GM23338 (cell line): ENCODE data around the gene UBAC2. TPM values are rescaled to one million over a fixed set of nuclear protein-coding genes. Genes with fewer than 3 reads are reported as not detected.

Experiments
- ATAC-seq: fragments of 200-7000 bp; cut with Tn5 transposase; 3 replicates; pipeline ENCODE4 v1.9.1; 2020
- DNase-seq: peaks from one replicate; pipeline ENCODE4 v3.0.0-alpha.2; 2015; ENCODE audit warnings: low spot score
- H2AFZ ChIP-seq: fragments of 200-600 bp; sonication (generic); 2 replicates; pipeline ENCODE4 v1.8.0; 2016; ENCODE audit warnings: antibody characterized with exemption, mild to moderate bottlenecking, moderate library complexity
- H3F3A ChIP-seq: fragments of 200-600 bp; sonication (generic); replicated peaks from 2 replicates; pipeline ENCODE4 v1.8.0; 2017; ENCODE audit warnings: antibody characterized with exemption, mixed run types, low read depth
- H3K27ac ChIP-seq: fragments of 200-600 bp; sonication (generic); 2 replicates; pipeline ENCODE4 v1.6.1; 2016; ENCODE audit warnings: low read depth
- H3K27me3 ChIP-seq: fragments of 200-600 bp; sonication (generic); 2 replicates; pipeline ENCODE4 v1.8.0; 2016; ENCODE audit warnings: mild to moderate bottlenecking, mixed run types, moderate library complexity; ENCODE audit not compliant: insufficient read depth
- H3K36me3 ChIP-seq: fragments of 200-600 bp; sonication (generic); 2 replicates; pipeline ENCODE4 v1.8.0; 2016; ENCODE audit warnings: mild to moderate bottlenecking; ENCODE audit not compliant: insufficient read depth
- H3K4me1 ChIP-seq: fragments of 200-600 bp; sonication (generic); 2 replicates; pipeline ENCODE4 v1.8.0; 2016; ENCODE audit warnings: mild to moderate bottlenecking, moderate library complexity; ENCODE audit not compliant: insufficient read depth
- H3K4me2 ChIP-seq: fragments of 200-600 bp; sonication (generic); 2 replicates; pipeline ENCODE4 v1.7.1; 2017; ENCODE audit warnings: mixed run types
- H3K4me3 ChIP-seq: fragments of 200-600 bp; sonication (generic); 2 replicates; pipeline ENCODE4 v1.6.1; 2016; ENCODE audit warnings: mixed run types
- H3K79me2 ChIP-seq: fragments of 200-600 bp; sonication (generic); replicated peaks from 2 replicates; pipeline ENCODE4 v1.8.0; 2017; ENCODE audit warnings: mild to moderate bottlenecking; ENCODE audit not compliant: insufficient read depth
- H3K9me2 ChIP-seq: fragments of 200-600 bp; sonication (generic); 2 replicates; pipeline ENCODE4 v1.8.0; 2017; ENCODE audit not compliant: insufficient read depth
- H4K20me1 ChIP-seq: fragments of 200-600 bp; sonication (generic); replicated peaks from 2 replicates; pipeline ENCODE4 v1.8.0; 2017; ENCODE audit warnings: mild to moderate bottlenecking; ENCODE audit not compliant: insufficient read depth
- H3K27ac Mint-ChIP-seq: 2 replicates; pipeline ENCODE4 v1.8.0; 2020; ENCODE audit warnings: inconsistent platforms, mild to moderate bottlenecking, moderate library complexity, mixed read lengths
- H3K27me3 Mint-ChIP-seq: 3 replicates; pipeline ENCODE4 v1.8.0; 2022; ENCODE audit warnings: low read depth, mild to moderate bottlenecking, moderate library complexity, mixed read lengths, inconsistent platforms; ENCODE audit not compliant: insufficient read depth, poor library complexity
- H3K36me3 Mint-ChIP-seq: 3 replicates; pipeline ENCODE4 v1.8.0; 2021; ENCODE audit warnings: low read depth, mild to moderate bottlenecking, inconsistent platforms, moderate library complexity, mixed read lengths
- H3K4me1 Mint-ChIP-seq: 3 replicates; pipeline ENCODE4 v1.8.0; 2020; ENCODE audit warnings: mild to moderate bottlenecking, inconsistent platforms, mixed read lengths
- H3K4me3 Mint-ChIP-seq: 3 replicates; pipeline ENCODE4 v1.8.0; 2021; ENCODE audit warnings: moderate library complexity, mild to moderate bottlenecking, inconsistent platforms, mixed read lengths
- H3K9me3 Mint-ChIP-seq: 3 replicates; pipeline ENCODE4 v1.8.0; 2020; ENCODE audit warnings: moderate library complexity, mild to moderate bottlenecking, inconsistent platforms, mixed read lengths
- CREB1 ChIP-seq: fragments of 250-450 bp; sonication (Bioruptor Pico); IDR thresholded peaks from 2 replicates; pipeline ENCODE4 v1.5.0; 2020; ENCODE audit warnings: low read depth, mild to moderate bottlenecking, moderate library complexity
- CTCF ChIP-seq, 2 experiments: fragments of 200-600 bp in 1 of 2; sonication (generic) in 1 of 2; conservative IDR thresholded peaks; 2 replicates each; pipeline versions ENCODE4 v1.5.1 to v1.6.1; 2016 to 2017; ENCODE audit warnings: antibody characterized with exemption in 2 of 2, low read depth in 2 of 2, mild to moderate bottlenecking in 2 of 2, moderate library complexity in 1 of 2
- EZH2 ChIP-seq: fragments of 200-600 bp; sonication (generic); IDR thresholded peaks from one replicate; pipeline ENCODE4 v1.8.0; 2017; ENCODE audit warnings: antibody characterized with exemption, mild to moderate bottlenecking, low read depth; ENCODE audit not compliant: unreplicated experiment
- EZH2phosphoT487 ChIP-seq: fragments of 200-600 bp; sonication (generic); IDR thresholded peaks from one replicate; pipeline ENCODE4 v1.8.1; 2018; ENCODE audit warnings: antibody characterized with exemption; ENCODE audit not compliant: unreplicated experiment
- JUNB ChIP-seq: IDR thresholded peaks from one replicate; pipeline ENCODE4 v1.6.1; 2016; ENCODE audit warnings: antibody characterized with exemption; ENCODE audit not compliant: unreplicated experiment
- NANOG ChIP-seq: IDR thresholded peaks from 2 replicates; pipeline ENCODE4 v1.6.1; 2016; ENCODE audit warnings: antibody characterized with exemption, borderline replicate concordance
- POLR2AphosphoS5 ChIP-seq: IDR thresholded peaks from 2 replicates; pipeline ENCODE4 v1.6.1; 2016; ENCODE audit warnings: antibody characterized with exemption, low read depth
- STAT1 ChIP-seq: IDR thresholded peaks from one replicate; pipeline ENCODE4 v1.6.1; 2016; ENCODE audit warnings: antibody characterized with exemption; ENCODE audit not compliant: unreplicated experiment
- ZNF114 ChIP-seq: fragments of 250-450 bp; sonication (Bioruptor Pico); IDR thresholded peaks from 2 replicates; pipeline ENCODE4 v1.5.0; 2020; ENCODE audit warnings: mild to moderate bottlenecking, moderate library complexity
- ZNF331 ChIP-seq: fragments of 250-450 bp; sonication (Bioruptor Pico); IDR thresholded peaks from 2 replicates; pipeline ENCODE4 v1.5.0; 2020; ENCODE audit warnings: low read depth, mild to moderate bottlenecking, moderate library complexity
- polyA plus RNA-seq: library from polyadenylated mRNA; unstranded; fragments of >200 nt; fragmentation: Nextera tagmentation; extraction: Ambion mirVana; gene quantifications from 2 replicates; pipeline ENCODE4 v1.2.1, GENCODE V29; 2016
- total RNA-seq: library from RNA; depleted of rRNA; stranded (reverse); fragments of >200 nt; shearing (Covaris generic); gene quantifications from 2 replicates; pipeline ENCODE4 v1.2.3, GENCODE V29; 2014
- TF ChIP-seq, protein P1 (sequence below): IDR thresholded peaks from 2 replicates; pipeline ENCODE4 v1.6.1; 2016; ENCODE audit warnings: antibody characterized with exemption

Gene UBAC2
- total and polyA plus RNA-seq, 2 experiments from 2014 or later, result 37.9 to 76.9 TPM

- ATAC-seq (no peak), DNase-seq (no peak)
- H3K4me1 ChIP-seq, result peaks cover 8% of the 10 kb centered on the region; the same call in 1 of the 2 replicates
- H3K27ac ChIP-seq, result no peak overlapping the region
- H3K4me3 ChIP-seq, result no peak overlapping the region
- Mint-ChIP-seq H3K27me3 (peaks cover 9% of the 10 kb centered on the region), H3K4me3 (no peak overlapping the region), H3K27ac (no peak overlapping the region), H3K36me3 (no peaks in the 10 kb centered on the region; the same call in 2 of the 3 replicates), H3K9me3 (no peaks in the 10 kb centered on the region; the same call in 2 of the 3 replicates), H3K4me1 (peaks cover 12% of the 10 kb centered on the region)
- no peaks in the 10 kb centered on the region for H3K36me3 ChIP-seq
- no peaks in the 10 kb centered on the region for H3K79me2 ChIP-seq
- no peak for TF ChIP-seq ZNF331
- no peak for TF ChIP-seq CTCF (conservative IDR thresholded peaks at IDR 0.05; ENCODE audit: low read depth in 2 of 2)
- TF ChIP-seq POLR2AphosphoS5, result no peak
- no peak for TF ChIP-seq STAT1
- TF ChIP-seq, protein P1, sequence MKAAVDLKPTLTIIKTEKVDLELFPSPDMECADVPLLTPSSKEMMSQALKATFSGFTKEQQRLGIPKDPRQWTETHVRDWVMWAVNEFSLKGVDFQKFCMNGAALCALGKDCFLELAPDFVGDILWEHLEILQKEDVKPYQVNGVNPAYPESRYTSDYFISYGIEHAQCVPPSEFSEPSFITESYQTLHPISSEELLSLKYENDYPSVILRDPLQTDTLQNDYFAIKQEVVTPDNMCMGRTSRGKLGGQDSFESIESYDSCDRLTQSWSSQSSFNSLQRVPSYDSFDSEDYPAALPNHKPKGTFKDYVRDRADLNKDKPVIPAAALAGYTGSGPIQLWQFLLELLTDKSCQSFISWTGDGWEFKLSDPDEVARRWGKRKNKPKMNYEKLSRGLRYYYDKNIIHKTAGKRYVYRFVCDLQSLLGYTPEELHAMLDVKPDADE, result no peak
- TF ChIP-seq EZH2, result no peak
- TF ChIP-seq JUNB, result no peak
- TF ChIP-seq NANOG, result no peak
- H3K9me2 ChIP-seq, result no peaks in the 10 kb centered on the region
- H3F3A ChIP-seq, result no peaks in the 10 kb centered on the region
- no peak overlapping the region for H3K4me2 ChIP-seq
- H3K27me3 ChIP-seq, result no peaks in the 10 kb centered on the region
- no peaks in the 10 kb centered on the region for H4K20me1 ChIP-seq
- H2AFZ ChIP-seq, result peak overlapping the region; percentile 18; the same call in 1 of the 2 replicates
Measured at GRCh38 chr13:99422586-99423220, 222.0 kb downstream of the UBAC2 start.

- no peak for DNase-seq
- Mint-ChIP-seq H3K4me3 (no peak overlapping the region; the same call in 2 of the 3 replicates), H3K4me1 (peaks cover 7% of the 10 kb centered on the region; the same call in 2 of the 3 replicates), H3K27ac (no peak overlapping the region), H3K27me3 (peaks cover 7% of the 10 kb centered on the region), H3K9me3 (no peaks in the 10 kb centered on the region; the same call in 2 of the 3 replicates), H3K36me3 (no peaks in the 10 kb centered on the region; the same call in 2 of the 3 replicates)
- Histone ChIP-seq H3K4me2 (no peak overlapping the region), H3K36me3 (no peaks in the 10 kb centered on the region), H4K20me1 (no peaks in the 10 kb centered on the region), H3K9me2 (no peaks in the 10 kb centered on the region), H2AFZ (peak overlapping the region; percentile 72), H3K4me3 (no peak overlapping the region), H3F3A (no peaks in the 10 kb centered on the region), H3K27me3 (no peaks in the 10 kb centered on the region), H3K27ac (no peak overlapping the region), H3K4me1 (0 out of 2 replicates have a peak, but pooled peaks cover 3% of the 10 kb centered on the region), H3K79me2 (no peaks in the 10 kb centered on the region)
- no peak for ATAC-seq
- TF ChIP-seq, protein P1, result no peak
- TF ChIP-seq CREB1 (CRISPR knock-in tag), result no peak
- TF ChIP-seq CTCF (conservative IDR thresholded peaks at IDR 0.05; ENCODE audit: low read depth in 2 of 2), result no peak
- TF ChIP-seq EZH2phosphoT487, result no peak
- no peak for TF ChIP-seq STAT1
- TF ChIP-seq EZH2, result no peak
- TF ChIP-seq ZNF114 (CRISPR knock-in tag), result no peak
- TF ChIP-seq ZNF331, result no peak
- TF ChIP-seq POLR2AphosphoS5, result no peak
- no peak for TF ChIP-seq JUNB
Measured at GRCh38 chr13:99425485-99426341, 225.1 kb downstream of the UBAC2 start.
